UCSD-AML1 (cell line): Measurements from ENCODE around the gene ESPNL.

Experiments used
- DNase-seq: peaks from one replicate; lab custom pipeline; 2025; ENCODE audit not compliant: unreplicated experiment; lab: John Stamatoyannopoulos, UW

ESPNL gene

GRCh38 chr2:238079874-238080327 lies 20.2 kb upstream of the ESPNL start:
- no peak for DNase-seq

- DNase-seq, result no peak
Observed at GRCh38 chr2:238080518-238080917, 19.6 kb upstream of the ESPNL start.

- no peak for DNase-seq
Observed at GRCh38 chr2:238081150-238081549, 19.0 kb upstream of the ESPNL start.

- DNase-seq, result no peak
Observed at GRCh38 chr2:238081561-238081960, 18.6 kb upstream of the ESPNL start.

GRCh38 chr2:238082151-238082550 lies 18.0 kb upstream of the ESPNL start:
- no peak for DNase-seq

GRCh38 chr2:238082827-238083226 lies 17.3 kb upstream of the ESPNL start:
- DNase-seq, result no peak

- no peak for DNase-seq
Observed at GRCh38 chr2:238083919-238084318, 16.2 kb upstream of the ESPNL start.

GRCh38 chr2:238084761-238085160 lies 15.4 kb upstream of the ESPNL start:
- DNase-seq, result no peak

- DNase-seq, result no peak
Observed at GRCh38 chr2:238085899-238086298, 14.2 kb upstream of the ESPNL start.

GRCh38 chr2:238087211-238087610 lies 12.9 kb upstream of the ESPNL start:
- no peak for DNase-seq

- no peak for DNase-seq
Observed at GRCh38 chr2:238090887-238091286, 9.3 kb upstream of the ESPNL start.

GRCh38 chr2:238091436-238092060 lies 8.6 kb upstream of the ESPNL start:
- DNase-seq, result no peak

- DNase-seq, result no peak
Observed at GRCh38 chr2:238092486-238093035, 7.6 kb upstream of the ESPNL start.

- no peak for DNase-seq
Observed at GRCh38 chr2:238093181-238094140, 6.7 kb upstream of the ESPNL start.

GRCh38 chr2:238094438-238095022 lies 5.6 kb upstream of the ESPNL start:
- DNase-seq, result no peak

GRCh38 chr2:238095143-238095542 lies 5.0 kb upstream of the ESPNL start:
- no peak for DNase-seq

GRCh38 chr2:238096311-238097011 lies 3.7 kb upstream of the ESPNL start:
- DNase-seq, result no peak

- no peak for DNase-seq
Observed at GRCh38 chr2:238097201-238097987, 2.7 kb upstream of the ESPNL start.

GRCh38 chr2:238097988-238098871 lies 1.9 kb upstream of the ESPNL start:
- DNase-seq, result peak; percentile 42
